GM12878 (cell line): Measurements from ENCODE around the gene CR1L. TPM values are rescaled to one million over a fixed set of nuclear protein-coding genes. Genes with fewer than 3 reads are reported as not detected.
A peak's percentile ranks its signal among the peaks of the same experiment; 100 is the strongest.

Experiments used
- CBX3 ChIP-seq: fragments of 200-600 bp; sonication (generic); IDR thresholded peaks from 2 replicates; pipeline ENCODE4 v1.6.1; 2016; ENCODE audit warnings: low read depth, borderline replicate concordance
- CBX5 ChIP-seq: sonication (generic); IDR thresholded peaks from 2 replicates; pipeline ENCODE4 v1.6.1; 2016; ENCODE audit warnings: low read depth, moderate library complexity, mild to moderate bottlenecking, inconsistent platforms
- CEBPB ChIP-seq, 2 experiments: fragments of 150-350 bp in 1 of 2; IDR thresholded peaks; 2 replicates each; pipeline ENCODE4 v1.6.1; 2012 to 2014; ENCODE audit warnings: low read depth in 2 of 2, low read length in 2 of 2, borderline replicate concordance in 1 of 2, inconsistent platforms in 1 of 2
- CHD2 ChIP-seq: IDR thresholded peaks from 2 replicates; pipeline ENCODE4 v1.6.1; 2011; ENCODE audit warnings: low read depth, low read length, improper control_type of control experiment, borderline replicate concordance
- CHD4 ChIP-seq: fragments of 200-600 bp; sonication (generic); IDR thresholded peaks from 2 replicates; pipeline ENCODE4 v1.6.1; 2016; ENCODE audit warnings: mild to moderate bottlenecking
- CREB1 ChIP-seq: IDR thresholded peaks from 2 replicates; pipeline ENCODE4 v1.6.1; 2012; ENCODE audit warnings: low read depth, mild to moderate bottlenecking, inconsistent platforms
- CREM ChIP-seq: IDR thresholded peaks from 2 replicates; pipeline ENCODE4 v1.6.1; 2014; ENCODE audit warnings: antibody characterized with exemption, low read depth
- ESRRA ChIP-seq: IDR thresholded peaks from 2 replicates; pipeline ENCODE4 v1.6.1; 2012; ENCODE audit warnings: mild to moderate bottlenecking, low read length, improper control_type of control experiment
- FOS ChIP-seq: IDR thresholded peaks from 3 replicates; pipeline ENCODE4 v1.6.1; 2011; ENCODE audit warnings: borderline replicate concordance; ENCODE audit not compliant: insufficient read length; ENCODE audit errors: extremely low read depth
- GATAD2B ChIP-seq: fragments of 450-650 bp; conservative IDR thresholded peaks from 2 replicates; pipeline ENCODE4 v1.6.1; 2017; ENCODE audit warnings: low read depth, mild to moderate bottlenecking, moderate library complexity
- HCFC1 ChIP-seq: fragments of 150-350 bp; IDR thresholded peaks from 2 replicates; pipeline ENCODE4 v1.6.1; 2014; ENCODE audit warnings: low read length
- IKZF2 ChIP-seq, 2 experiments: fragments of 450-650 bp; IDR thresholded peaks; 2 replicates each; pipeline ENCODE4 v1.6.1; 2017; ENCODE audit warnings: mild to moderate bottlenecking in 2 of 2, moderate library complexity in 2 of 2
- POLR2AphosphoS2 ChIP-seq: IDR thresholded peaks from 2 replicates; pipeline ENCODE4 v1.6.1; 2011; ENCODE audit warnings: low read depth, mild to moderate bottlenecking, low read length, improper control_type of control experiment, moderate library complexity
- RAD21 ChIP-seq: IDR thresholded peaks from 2 replicates; pipeline ENCODE4 v1.6.1; 2011; ENCODE audit warnings: mild to moderate bottlenecking, low read depth, low read length, moderate library complexity; ENCODE audit not compliant: insufficient read depth
- SIX5 ChIP-seq: IDR thresholded peaks from 2 replicates; pipeline ENCODE4 v1.6.1; 2011; ENCODE audit warnings: mild to moderate bottlenecking, low read depth, low read length, moderate library complexity; ENCODE audit not compliant: severe bottlenecking
- SMAD1 ChIP-seq: fragments of 450-650 bp; IDR thresholded peaks from 2 replicates; pipeline ENCODE4 v1.6.1; 2018; ENCODE audit warnings: mild to moderate bottlenecking, low read depth; ENCODE audit not compliant: partially characterized antibody
- SPI1 ChIP-seq: IDR thresholded peaks from 2 replicates; pipeline ENCODE4 v1.6.1; 2011; ENCODE audit warnings: low read depth, mild to moderate bottlenecking, low read length, moderate library complexity, borderline replicate concordance; ENCODE audit not compliant: insufficient read depth
- TARDBP ChIP-seq: IDR thresholded peaks from 2 replicates; pipeline ENCODE4 v1.6.1; 2016; ENCODE audit warnings: borderline replicate concordance
- YBX1 ChIP-seq: fragments of 450-650 bp; IDR thresholded peaks from 2 replicates; pipeline ENCODE4 v1.6.1; 2016; ENCODE audit warnings: antibody characterized with exemption
- YY1 ChIP-seq: IDR thresholded peaks from 2 replicates; pipeline ENCODE4 v1.6.1; 2011; ENCODE audit warnings: low read depth, mild to moderate bottlenecking, low read length
- ZBED1 ChIP-seq: IDR thresholded peaks from 2 replicates; pipeline ENCODE4 v1.6.1; 2016; ENCODE audit warnings: borderline replicate concordance
- ZNF24 ChIP-seq: fragments of 450-650 bp; IDR thresholded peaks from 2 replicates; pipeline ENCODE4 v1.6.1; 2017; ENCODE audit warnings: antibody characterized with exemption, mild to moderate bottlenecking
- ZSCAN29 ChIP-seq: fragments of 450-650 bp; IDR thresholded peaks from 2 replicates; pipeline ENCODE4 v1.6.1; 2017; ENCODE audit warnings: mild to moderate bottlenecking, moderate library complexity
- polyA plus RNA-seq, 11 experiments: library from polyadenylated mRNA; depleted of rRNA in 4 of 11; unstranded in 6 of 11; stranded (reverse) in 5 of 11; fragments of >200 nt; fragmentation: Nextera tagmentation in 4 of 11; fragmentation: Illumina TruSeq in 1 of 11; extraction: Ambion mirVana in 4 of 11; extraction: Trizol in 1 of 11; gene quantifications; 1 replicate in 1 of 11; 2 replicates in 10 of 11; pipeline versions ENCODE4 v1.2.1 to v1.2.3, GENCODE V29; 2011 to 2016; ENCODE audit warnings: inconsistent platforms in 2 of 11, missing spikeins in 2 of 11, low read depth in 1 of 11
- total RNA-seq, 4 experiments: library from RNA; depleted of rRNA in 3 of 4; stranded (reverse); fragments of >200 nt in 3 of 4; fragmentation: Illumina TruSeq in 1 of 4; extraction: Trizol in 1 of 4; gene quantifications; 2 replicates each; pipeline versions ENCODE4 v1.2.1 to v1.2.3, GENCODE V29; 2013 to 2021
- TF ChIP-seq, protein P1 (sequence below): IDR thresholded peaks from 2 replicates; pipeline ENCODE4 v1.6.1; 2012; ENCODE audit warnings: low read depth, low read length, improper control_type of control experiment
- TF ChIP-seq, protein P2 (sequence below): fragments of 450-650 bp; IDR thresholded peaks from 2 replicates; pipeline ENCODE4 v1.6.1; 2017; ENCODE audit warnings: low read depth, mild to moderate bottlenecking, moderate library complexity
- TF ChIP-seq, protein P3 (sequence below): fragments of 450-650 bp; conservative IDR thresholded peaks from 2 replicates; pipeline ENCODE4 v1.6.1; 2017; ENCODE audit warnings: mild to moderate bottlenecking, moderate library complexity
- TF ChIP-seq, protein P4 (sequence below): IDR thresholded peaks from 2 replicates; pipeline ENCODE4 v1.6.1; 2011; ENCODE audit warnings: low read depth, mild to moderate bottlenecking, low read length, moderate library complexity, borderline replicate concordance; ENCODE audit errors: extremely low read depth

Gene CR1L
- total and polyA plus RNA-seq, 10 of the 15 experiments (the other 5 are each of a cell fraction or from before 2014, with no cell fraction given): 0.11 TPM; not detected in 9

DNA sequence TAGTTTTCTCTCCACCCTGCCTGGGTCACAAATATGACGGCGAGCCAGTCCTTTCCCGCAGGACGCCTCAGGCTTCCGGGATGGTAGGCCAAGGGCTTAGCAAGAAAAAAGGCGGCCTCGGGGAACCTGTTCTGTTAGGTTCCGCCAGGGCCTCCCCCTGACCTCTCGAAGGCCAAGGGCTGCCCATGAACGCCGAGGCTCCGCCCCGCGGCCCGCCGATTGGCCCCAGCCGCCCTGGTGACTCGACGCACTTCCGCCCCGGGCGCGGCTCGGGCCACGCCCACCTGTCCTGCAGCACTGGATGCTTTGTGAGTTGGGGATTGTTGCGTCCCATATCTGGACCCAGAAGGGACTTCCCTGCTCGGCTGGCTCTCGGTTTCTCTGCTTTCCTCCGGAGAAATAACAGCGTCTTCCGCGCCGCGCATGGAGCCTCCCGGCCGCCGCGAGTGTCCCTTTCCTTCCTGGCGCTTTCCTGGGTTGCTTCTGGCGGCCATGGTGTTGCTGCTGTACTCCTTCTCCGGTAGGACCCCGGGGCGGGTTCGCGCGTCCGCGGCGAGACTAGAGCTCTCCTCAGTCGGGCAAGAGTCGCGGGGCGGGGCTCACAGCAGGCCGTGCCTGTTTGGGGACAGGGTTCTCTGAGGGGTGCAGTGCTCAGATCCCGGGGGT lies 107.0 kb downstream of the CR1L start, which contains the start of gene CD46 (continued):
- TF ChIP-seq ESRRA (0 out of 2 replicates have a peak, but pooled peaks have one; percentile 6), ZSCAN29 (no peak), TARDBP (no peak), SIX5 (no peak), FOS (no peak), CHD2 (peak; percentile 32; the same call in 1 of the 2 replicates), RAD21 (no peak), CREM (peak; percentile 23; the same call in 1 of the 2 replicates), SPI1 (peak; percentile 71), CBX3 (no peak), ZBED1 (no peak), ZNF24 (no peak), CEBPB (IDR thresholded peaks at IDR 0.05; ENCODE audit: borderline replicate concordance in 1 of 2, low read depth in 2 of 2, low read length in 2 of 2) (no peak), CREB1 (peak; percentile 54), YY1 (no peak; the same call in none of the 2 replicates), HCFC1 (peak; percentile 38; the same call in 1 of the 2 replicates), IKZF2 (IDR thresholded peaks at IDR 0.05) (0 out of 4 replicates have a peak, but pooled peaks of 1 of the 2 experiments have one; percentile 5), CHD4 (no peak), YBX1 (no peak), GATAD2B (peak; percentile 31; the same call in 1 of the 2 replicates), POLR2AphosphoS2 (peak; percentile 65; the same call in 1 of the 2 replicates), SMAD1 (no peak), CBX5 (no peak)
- TF ChIP-seq, protein P1, sequence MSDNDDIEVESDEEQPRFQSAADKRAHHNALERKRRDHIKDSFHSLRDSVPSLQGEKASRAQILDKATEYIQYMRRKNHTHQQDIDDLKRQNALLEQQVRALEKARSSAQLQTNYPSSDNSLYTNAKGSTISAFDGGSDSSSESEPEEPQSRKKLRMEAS: 0 out of 2 replicates have a peak, but pooled peaks have one; percentile 22
- TF ChIP-seq, protein P2, sequence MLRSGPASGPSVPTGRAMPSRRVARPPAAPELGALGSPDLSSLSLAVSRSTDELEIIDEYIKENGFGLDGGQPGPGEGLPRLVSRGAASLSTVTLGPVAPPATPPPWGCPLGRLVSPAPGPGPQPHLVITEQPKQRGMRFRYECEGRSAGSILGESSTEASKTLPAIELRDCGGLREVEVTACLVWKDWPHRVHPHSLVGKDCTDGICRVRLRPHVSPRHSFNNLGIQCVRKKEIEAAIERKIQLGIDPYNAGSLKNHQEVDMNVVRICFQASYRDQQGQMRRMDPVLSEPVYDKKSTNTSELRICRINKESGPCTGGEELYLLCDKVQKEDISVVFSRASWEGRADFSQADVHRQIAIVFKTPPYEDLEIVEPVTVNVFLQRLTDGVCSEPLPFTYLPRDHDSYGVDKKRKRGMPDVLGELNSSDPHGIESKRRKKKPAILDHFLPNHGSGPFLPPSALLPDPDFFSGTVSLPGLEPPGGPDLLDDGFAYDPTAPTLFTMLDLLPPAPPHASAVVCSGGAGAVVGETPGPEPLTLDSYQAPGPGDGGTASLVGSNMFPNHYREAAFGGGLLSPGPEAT: peak; percentile 88
- TF ChIP-seq, protein P3, sequence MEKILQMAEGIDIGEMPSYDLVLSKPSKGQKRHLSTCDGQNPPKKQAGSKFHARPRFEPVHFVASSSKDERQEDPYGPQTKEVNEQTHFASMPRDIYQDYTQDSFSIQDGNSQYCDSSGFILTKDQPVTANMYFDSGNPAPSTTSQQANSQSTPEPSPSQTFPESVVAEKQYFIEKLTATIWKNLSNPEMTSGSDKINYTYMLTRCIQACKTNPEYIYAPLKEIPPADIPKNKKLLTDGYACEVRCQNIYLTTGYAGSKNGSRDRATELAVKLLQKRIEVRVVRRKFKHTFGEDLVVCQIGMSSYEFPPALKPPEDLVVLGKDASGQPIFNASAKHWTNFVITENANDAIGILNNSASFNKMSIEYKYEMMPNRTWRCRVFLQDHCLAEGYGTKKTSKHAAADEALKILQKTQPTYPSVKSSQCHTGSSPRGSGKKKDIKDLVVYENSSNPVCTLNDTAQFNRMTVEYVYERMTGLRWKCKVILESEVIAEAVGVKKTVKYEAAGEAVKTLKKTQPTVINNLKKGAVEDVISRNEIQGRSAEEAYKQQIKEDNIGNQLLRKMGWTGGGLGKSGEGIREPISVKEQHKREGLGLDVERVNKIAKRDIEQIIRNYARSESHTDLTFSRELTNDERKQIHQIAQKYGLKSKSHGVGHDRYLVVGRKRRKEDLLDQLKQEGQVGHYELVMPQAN: peak; percentile 55
- TF ChIP-seq, protein P4, sequence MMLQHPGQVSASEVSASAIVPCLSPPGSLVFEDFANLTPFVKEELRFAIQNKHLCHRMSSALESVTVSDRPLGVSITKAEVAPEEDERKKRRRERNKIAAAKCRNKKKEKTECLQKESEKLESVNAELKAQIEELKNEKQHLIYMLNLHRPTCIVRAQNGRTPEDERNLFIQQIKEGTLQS: no peak
